HG02610 (cell line): ENCODE measurements around the gene LRRC10B.

Source experiments
- ATAC-seq: cut with Tn5 transposase; IDR thresholded peaks from one replicate; pipeline ENCODE4 v1.9.1; 2021; ENCODE audit warnings: mild to moderate bottlenecking, moderate library complexity; ENCODE audit not compliant: unreplicated experiment

The LRRC10B gene

GRCh38 chr11:61543606-61544306 lies 35.2 kb downstream of the LRRC10B start:
- no peak for ATAC-seq

GRCh38 chr11:61544466-61544865 lies 35.9 kb downstream of the LRRC10B start:
- no peak for ATAC-seq

GRCh38 chr11:61545341-61545740 lies 36.8 kb downstream of the LRRC10B start:
- ATAC-seq, result no peak

- no peak for ATAC-seq
Observed at GRCh38 chr11:61545921-61546320, 37.4 kb downstream of the LRRC10B start.

GRCh38 chr11:61546663-61547062 lies 38.1 kb downstream of the LRRC10B start:
- no peak for ATAC-seq

GRCh38 chr11:61547246-61547645 lies 38.7 kb downstream of the LRRC10B start:
- no peak for ATAC-seq

GRCh38 chr11:61549177-61549576 lies 40.6 kb downstream of the LRRC10B start:
- ATAC-seq, result no peak

- ATAC-seq, result no peak
Observed at GRCh38 chr11:61549662-61550568, 41.4 kb downstream of the LRRC10B start.

- no peak for ATAC-seq
Observed at GRCh38 chr11:61550665-61551227, 42.2 kb downstream of the LRRC10B start.

- no peak for ATAC-seq
Observed at GRCh38 chr11:61551634-61552033, 43.1 kb downstream of the LRRC10B start.

- no peak for ATAC-seq
Observed at GRCh38 chr11:61552108-61552635, 43.6 kb downstream of the LRRC10B start.

GRCh38 chr11:61553373-61554171 lies 45.0 kb downstream of the LRRC10B start:
- no peak for ATAC-seq

- ATAC-seq, result no peak
Observed at GRCh38 chr11:61554172-61554988, 45.8 kb downstream of the LRRC10B start.

GRCh38 chr11:61555051-61555969 lies 46.8 kb downstream of the LRRC10B start:
- ATAC-seq, result no peak

GRCh38 chr11:61555978-61556377 lies 47.4 kb downstream of the LRRC10B start:
- no peak for ATAC-seq

GRCh38 chr11:61556621-61557020 lies 48.1 kb downstream of the LRRC10B start:
- no peak for ATAC-seq
